Endothelial cell of umbilical vein (primary cell): ENCODE measurements around the gene RASAL3. TPM values are rescaled to one million over a fixed set of nuclear protein-coding genes. Genes with fewer than 3 reads are reported as not detected.
"Not testable (repeated sequence)": the region's sequence is repeated elsewhere in the genome, so short reads cannot be mapped to it uniquely, and the experiment has no call there.

Experiments
- BruUV-seq: library from RNA; stranded (reverse); fragments of 400-500 nt; replicated peaks from 2 replicates; lab custom pipeline; 2021; lab: Mats Ljungman, UMichigan
- CTCF ChIA-PET: fragments of 300-600, 350-600 bp; sonication (Branson Sonifier 250); formaldehyde crosslinking; loops from one replicate; lab custom pipeline; 2021; ENCODE audit warnings: antibody characterized with exemption, inconsistent platforms; lab: Charles Lee
- POLR2A ChIA-PET: fragments of 300-600, 350-600 bp; sonication (Branson Sonifier 250); formaldehyde crosslinking; loops from one replicate; lab custom pipeline; 2021; ENCODE audit warnings: antibody characterized with exemption, inconsistent platforms; lab: Charles Lee
- DNase-seq: peaks from one replicate; pipeline ENCODE4 v3.0.0-alpha.2; 2011; ENCODE audit warnings: low read depth, low spot score
- FAIRE-seq: peaks from 2 replicates; lab custom pipeline; 2011; peaks lifted over from hg19 to GRCh38; lab: Jason Lieb, UNC
- H2AFZ ChIP-seq: 2 replicates; pipeline ENCODE4 v1.6.0; 2012; ENCODE audit warnings: low read depth, low read length, control low read depth, inconsistent platforms
- H3K27ac ChIP-seq: 2 replicates; pipeline ENCODE4 v1.5.1; 2011; ENCODE audit warnings: low read depth, mild to moderate bottlenecking, control low read depth, low read length, moderate library complexity; ENCODE audit not compliant: insufficient read depth
- H3K27me3 ChIP-seq, 2 experiments: 2 replicates each; pipeline versions ENCODE4 v1.6.0 to v1.6.1; 2011; ENCODE audit warnings: low read length in 2 of 2, mixed read lengths in 1 of 2; ENCODE audit not compliant: control insufficient read depth in 2 of 2, insufficient read depth in 2 of 2
- H3K36me3 ChIP-seq, 2 experiments: 2 replicates in 1 of 2; 3 replicates in 1 of 2; pipeline ENCODE4 v1.5.1; 2011; ENCODE audit warnings: low read length in 2 of 2, mild to moderate bottlenecking in 1 of 2, moderate library complexity in 1 of 2; ENCODE audit not compliant: control insufficient read depth in 2 of 2, insufficient read depth in 2 of 2; ENCODE audit errors: extremely low read depth in 1 of 2
- H3K4me1 ChIP-seq: 3 replicates; pipeline ENCODE4 v1.5.1; 2011; ENCODE audit warnings: mild to moderate bottlenecking, low read length; ENCODE audit not compliant: control insufficient read depth, insufficient read depth; ENCODE audit errors: extremely low read depth
- H3K4me2 ChIP-seq: 2 replicates; pipeline ENCODE4 v1.6.1; 2011; ENCODE audit warnings: low read length, control low read depth, mixed read lengths; ENCODE audit not compliant: insufficient read depth
- H3K4me3 ChIP-seq, 3 experiments: fragments of 200-600 bp in 1 of 3; sonication (generic), shearing (Covaris generic) in 1 of 3; replicated peaks in 1 of 3; 2 replicates each; pipeline ENCODE4 v1.5.1; 2011 to 2016; ENCODE audit warnings: control low read depth in 3 of 3, low read length in 3 of 3, mild to moderate bottlenecking in 2 of 3, inconsistent platforms in 1 of 3, low read depth in 1 of 3, moderate library complexity in 1 of 3; ENCODE audit not compliant: insufficient read depth in 1 of 3
- H3K79me2 ChIP-seq: 2 replicates; pipeline ENCODE4 v1.6.0; 2012; ENCODE audit warnings: low read length, inconsistent platforms; ENCODE audit not compliant: control insufficient read depth, insufficient read depth
- H3K9ac ChIP-seq: replicated peaks from 2 replicates; pipeline ENCODE3; 2011; ENCODE audit warnings: low read length, control low read depth; ENCODE audit not compliant: insufficient read depth; ENCODE audit errors: extremely low read depth
- H3K9me1 ChIP-seq: replicated peaks from 3 replicates; pipeline ENCODE4 v1.6.0; 2011; ENCODE audit warnings: mild to moderate bottlenecking, low read length; ENCODE audit not compliant: control insufficient read depth, insufficient read depth; ENCODE audit errors: extremely low read depth
- H3K9me3 ChIP-seq: replicated peaks from 2 replicates; pipeline ENCODE4 v1.5.1; 2012; ENCODE audit warnings: low read length, inconsistent platforms; ENCODE audit not compliant: control insufficient read depth, insufficient read depth
- H4K20me1 ChIP-seq: replicated peaks from 2 replicates; pipeline ENCODE3; 2011; ENCODE audit warnings: mild to moderate bottlenecking, low read length; ENCODE audit not compliant: control insufficient read depth, insufficient read depth; ENCODE audit errors: extremely low read depth
- dilution Hi-C: fragments of 300-500 bp; cut with MboI; formaldehyde crosslinking; loops from one replicate; pipeline ENCODE4 v1.15.0; 2019; ENCODE audit warnings: low sequenced_read_pairs; ENCODE audit not compliant: extremely low pct_ligation_motif_present
- intact Hi-C: fragments of 100-400 bp; cut with micrococcal nuclease; formaldehyde crosslinking; loops from one replicate; pipeline ENCODE4 v1.10.0; 2022
- polyA plus RNA-seq, 4 experiments: library from polyadenylated mRNA; depleted of rRNA in 3 of 4; stranded (reverse) in 3 of 4; unstranded in 1 of 4; fragments of >200 nt; gene quantifications; 2 replicates each; pipeline versions ENCODE4 v1.2.1 to v1.2.3, GENCODE V29; 2011 to 2012; ENCODE audit warnings: missing spikeins in 1 of 4
- total RNA-seq: library from RNA; stranded (reverse); gene quantifications from 2 replicates; pipeline ENCODE4 v1.2.3, GENCODE V29; 2021

The RASAL3 gene
- total and polyA plus RNA-seq, 2 donors (not counting 3 experiments of a cell fraction or from before 2014, with no cell fraction given) = 4.1 to 5.7 TPM

DNA sequence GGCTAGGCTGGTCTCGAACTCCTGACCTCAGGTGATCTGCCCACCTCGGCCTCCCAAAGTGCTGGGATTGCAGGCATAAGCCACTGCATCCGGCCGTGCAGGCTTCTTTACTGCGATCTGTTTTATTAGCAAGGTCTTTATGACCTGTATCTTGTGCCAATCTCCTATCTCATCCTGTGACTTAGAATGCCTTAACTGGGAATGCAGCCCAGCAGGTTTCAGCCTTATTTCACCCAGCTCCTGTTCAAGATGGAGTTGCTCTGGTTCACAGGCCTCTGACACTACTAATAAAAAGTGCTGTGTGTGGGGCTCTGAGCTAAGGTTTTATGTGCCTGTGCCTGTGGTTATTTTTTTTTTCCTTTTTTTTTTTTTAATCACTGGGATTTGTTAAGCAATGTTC, 21.4 kb upstream of the RASAL3 start:
- H3K79me2 ChIP-seq, H3K9me3 ChIP-seq, H3K4me1 ChIP-seq, H2AFZ ChIP-seq, intact Hi-C loops, H3K4me3 ChIP-seq, H4K20me1 ChIP-seq, DNase-seq, H3K36me3 ChIP-seq, dilution Hi-C loops, H3K27me3 ChIP-seq, H3K9ac ChIP-seq, BruUV-seq, H3K9me1 ChIP-seq, H3K4me2 ChIP-seq, H3K27ac ChIP-seq, FAIRE-seq: not testable (repeated sequence)
- ChIA-PET CTCF (interaction anchor here (1.0 kb wide), 2 partner anchors 31 to 70 kb away, joined by 3 read pairs; no protein-coding TSS in a partner anchor), POLR2A (interaction anchor here (0.6 kb wide), 1 partner anchor 967 kb away, joined by 3 read pairs; no protein-coding TSS in a partner anchor)

DNA sequence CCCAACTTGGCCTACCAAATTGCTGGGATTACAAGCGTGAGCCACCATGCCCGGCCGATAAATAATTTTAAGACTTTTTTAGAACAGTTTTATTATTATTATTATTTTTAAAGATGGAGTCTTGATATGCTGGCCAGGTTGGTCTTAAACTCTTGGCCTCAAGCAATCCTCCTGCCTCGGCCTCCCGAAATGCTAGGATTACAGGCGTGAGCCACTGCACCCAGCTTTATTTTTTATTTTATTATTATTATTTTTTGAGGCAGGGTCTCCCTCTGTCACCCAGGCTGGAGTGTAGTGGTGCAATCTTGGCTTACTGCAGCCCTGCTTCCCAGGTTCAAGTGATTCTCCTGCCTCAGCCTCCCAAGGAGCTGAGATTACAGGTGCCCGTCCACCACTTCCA, 16.7 kb upstream of the RASAL3 start:
- H3K9me3 ChIP-seq, H3K9ac ChIP-seq, dilution Hi-C loops, H3K9me1 ChIP-seq, intact Hi-C loops, FAIRE-seq, BruUV-seq, DNase-seq, H3K4me3 ChIP-seq, H3K36me3 ChIP-seq, H3K4me1 ChIP-seq, H3K27ac ChIP-seq, H2AFZ ChIP-seq, H3K4me2 ChIP-seq, H3K27me3 ChIP-seq, H4K20me1 ChIP-seq, H3K79me2 ChIP-seq, POLR2A ChIA-PET: not testable (repeated sequence)
- CTCF ChIA-PET = interaction anchor here (1.5 kb wide), 1 partner anchor 75 kb away, joined by 6 read pairs; no protein-coding TSS in a partner anchor
